ENCODE data around the gene MRFAP1.
"Not testable (repeated sequence)": the region's sequence is repeated elsewhere in the genome, so short reads cannot be mapped to it uniquely, and the experiment has no call there.

MRFAP1 gene

DNA sequence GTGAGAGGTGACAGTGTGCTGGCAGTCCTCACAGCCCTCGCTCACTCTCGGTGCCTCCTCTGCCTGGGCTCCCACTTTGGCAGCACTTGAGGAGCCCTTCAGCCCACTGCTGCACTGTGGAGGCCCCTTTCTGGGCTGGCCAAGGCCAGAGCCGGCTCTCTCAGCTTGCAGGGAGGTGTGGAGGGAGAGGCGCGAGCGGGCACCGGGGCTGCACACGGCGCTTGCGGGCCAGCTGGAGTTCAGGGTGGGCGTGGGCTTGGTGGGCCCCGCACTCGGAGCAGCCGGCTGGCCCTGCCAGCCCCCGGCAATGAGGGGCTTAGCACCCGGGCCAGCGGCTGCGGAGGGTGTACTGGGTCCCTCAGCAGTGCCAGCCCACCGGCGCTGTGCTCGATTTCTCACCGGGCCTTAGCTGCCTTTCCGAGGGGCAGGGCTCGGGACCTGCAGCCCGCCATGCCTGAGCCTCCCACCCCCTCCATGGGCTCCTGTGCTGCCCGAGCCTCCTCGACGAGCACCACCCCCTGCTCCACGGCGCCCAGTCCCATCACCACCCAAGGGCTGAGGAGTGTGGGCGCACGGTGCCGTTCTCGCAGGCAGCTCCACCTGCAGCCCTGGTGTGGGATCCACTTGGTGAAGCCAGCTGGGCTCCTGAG, 32.2 kb downstream of the MRFAP1 start:
- DNase-seq = not testable (repeated sequence)

DNA sequence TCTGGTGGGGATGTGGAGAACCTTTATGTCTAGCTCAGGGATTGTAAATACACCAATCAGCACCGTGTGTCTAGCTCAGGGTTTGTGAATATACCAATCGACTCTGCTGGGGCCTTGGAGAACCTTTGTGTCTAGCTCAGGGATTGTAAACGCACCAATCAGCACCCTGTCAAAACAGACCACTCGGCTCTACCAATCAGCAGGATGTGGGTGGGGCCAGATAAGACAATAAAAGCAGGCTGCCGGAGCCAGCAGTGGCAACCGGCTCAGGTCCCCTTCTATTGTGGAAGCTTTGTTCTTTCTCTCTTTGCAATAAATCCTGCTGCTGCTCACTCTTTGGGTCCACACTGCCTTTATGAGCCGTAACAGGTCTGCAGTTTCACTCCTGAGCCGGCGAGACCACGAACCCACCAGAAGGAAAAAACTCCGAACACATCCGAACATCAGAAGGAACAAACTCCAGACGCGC, 32.7 kb downstream of the MRFAP1 start:
- peak; percentile 72 to 77 for DNase-seq

DNA sequence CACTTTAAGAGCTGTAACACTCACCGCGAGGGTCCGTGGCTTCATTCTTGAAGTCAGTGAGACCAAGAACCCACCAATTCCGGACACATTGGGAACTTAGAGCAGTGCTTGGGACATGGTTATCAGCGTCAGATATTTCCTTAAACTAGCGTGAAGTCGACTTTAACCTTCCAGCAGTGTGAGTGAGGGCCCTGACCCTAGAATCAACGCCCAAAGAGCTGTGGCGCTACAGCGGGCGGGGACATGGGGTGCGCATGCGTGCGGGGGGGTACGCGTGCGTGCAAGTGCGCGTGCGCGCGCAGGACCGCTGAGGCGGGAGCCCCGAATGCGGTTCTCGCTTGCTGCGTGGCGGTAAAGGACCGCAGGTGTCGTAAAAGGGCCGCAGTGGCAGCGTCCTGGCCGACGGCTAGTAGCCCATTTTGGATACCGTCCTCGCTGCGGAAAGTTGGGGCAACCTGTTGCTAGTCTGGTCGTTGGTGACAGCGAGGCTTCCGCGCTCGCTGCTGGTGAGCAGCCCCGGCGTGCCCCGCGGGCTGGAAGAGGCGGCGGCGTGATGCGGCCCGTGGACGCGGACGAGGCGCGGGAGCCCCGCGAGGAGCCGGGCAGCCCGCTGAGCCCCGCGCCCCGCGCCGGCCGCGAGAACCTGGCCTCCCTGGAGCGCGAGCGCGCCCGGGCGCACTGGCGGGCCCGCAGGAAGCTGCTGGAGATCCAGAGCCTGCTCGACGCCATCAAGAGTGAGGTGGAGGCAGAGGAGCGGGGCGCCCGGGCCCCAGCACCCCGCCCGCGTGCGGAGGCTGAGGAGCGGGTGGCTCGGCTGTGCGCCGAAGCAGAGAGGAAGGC, 33.4 kb downstream of the MRFAP1 start:
- DNase-seq = peak; percentile 94 to 97

GRCh38 chr4:6674500-6675149, 34.1 kb downstream of the MRFAP1 start:
- peak; percentile 72 to 82 for DNase-seq

DNA sequence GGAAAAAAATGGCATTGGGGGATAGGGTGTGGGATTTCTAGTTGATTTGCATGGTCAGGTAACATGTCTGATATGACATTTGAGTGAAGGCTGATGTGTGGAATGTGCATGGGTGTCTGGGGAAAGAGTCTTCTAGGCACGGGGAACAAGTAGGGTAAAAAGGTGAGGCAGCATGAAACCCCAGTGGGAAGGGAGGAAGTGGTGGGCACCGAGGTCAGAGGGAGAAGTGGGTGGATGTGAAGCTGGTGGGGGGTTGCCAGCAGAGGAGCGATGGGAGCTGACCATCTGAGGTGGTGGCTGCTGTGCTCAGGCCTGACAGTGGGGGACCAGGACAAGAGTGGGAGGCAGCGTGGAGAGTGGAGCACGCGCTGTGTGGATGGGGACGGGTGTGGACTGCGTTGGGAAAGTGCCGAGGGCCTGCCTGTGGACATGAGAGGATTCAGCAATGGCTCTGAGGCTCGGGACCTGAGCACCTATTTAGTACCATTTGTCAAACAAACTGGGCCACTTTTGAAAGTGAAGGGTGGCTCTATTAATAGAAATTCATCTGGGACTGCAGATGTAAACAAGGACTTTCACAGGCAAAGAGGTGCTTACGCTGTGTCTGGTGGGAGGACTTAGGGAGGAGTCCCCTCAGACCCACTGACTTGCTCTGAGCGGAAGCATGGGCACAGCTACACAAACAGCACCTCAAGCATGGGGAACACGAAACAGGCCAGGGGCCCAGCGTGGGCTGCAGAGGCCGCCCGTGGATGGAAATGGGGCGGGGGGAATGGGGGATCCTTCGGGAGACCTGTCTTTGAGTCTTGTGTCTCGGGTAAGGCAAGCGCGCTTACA, 36.5 kb downstream of the MRFAP1 start:
- DNase-seq = no peak

DNA sequence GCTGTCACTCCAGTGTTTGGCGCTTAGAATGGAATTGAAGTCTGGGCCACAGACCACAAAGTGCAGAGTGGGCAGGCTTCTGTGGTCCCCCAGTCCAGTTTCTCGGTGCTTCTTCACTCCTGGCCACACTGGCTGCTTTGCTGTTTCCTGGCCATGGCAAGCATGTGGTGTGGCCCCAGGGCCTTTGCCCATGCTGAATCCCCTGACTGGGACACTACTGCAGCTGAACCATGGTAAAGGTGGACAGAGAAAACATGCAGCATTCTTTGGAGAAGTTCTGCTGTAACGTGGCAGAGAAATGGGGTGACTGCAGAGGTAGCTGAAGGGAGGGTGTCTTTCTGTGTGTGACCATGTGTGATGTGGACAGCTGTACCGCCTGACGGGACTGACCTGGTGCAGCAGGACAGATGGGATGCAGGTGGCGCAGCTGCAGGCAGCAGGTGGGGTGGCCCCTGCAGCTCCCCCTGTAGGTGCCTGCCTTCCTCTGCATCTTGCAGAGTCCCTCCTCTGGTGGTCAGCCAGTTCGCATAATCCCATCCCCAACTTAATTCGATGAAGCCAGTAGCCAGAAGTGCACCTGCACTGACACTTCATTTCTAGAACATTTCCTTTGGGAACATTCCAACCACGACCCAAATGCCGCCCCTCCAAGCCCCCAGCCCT, 40.0 kb downstream of the MRFAP1 start:
- no peak for DNase-seq

DNA sequence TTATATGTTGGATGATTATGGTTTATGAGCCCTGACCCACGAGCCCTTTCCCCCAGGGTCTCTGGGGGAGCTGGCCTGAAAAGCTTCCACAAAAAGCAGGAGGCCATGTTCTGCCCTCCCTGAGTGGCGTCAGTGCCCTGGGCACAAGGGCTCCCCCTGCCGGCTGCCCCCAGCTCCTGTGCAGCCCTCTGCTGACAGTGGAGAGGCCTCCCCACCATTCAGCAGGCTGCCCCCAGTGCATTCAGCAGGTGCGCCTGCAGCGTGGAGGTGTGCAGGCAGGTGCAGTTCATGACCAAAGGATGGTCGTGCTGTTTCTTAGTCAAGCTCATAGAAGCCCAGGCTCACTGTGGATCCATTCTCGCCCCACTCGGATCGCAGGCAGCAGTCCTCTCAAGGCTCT, 40.7 kb downstream of the MRFAP1 start:
- no peak for DNase-seq

DNA sequence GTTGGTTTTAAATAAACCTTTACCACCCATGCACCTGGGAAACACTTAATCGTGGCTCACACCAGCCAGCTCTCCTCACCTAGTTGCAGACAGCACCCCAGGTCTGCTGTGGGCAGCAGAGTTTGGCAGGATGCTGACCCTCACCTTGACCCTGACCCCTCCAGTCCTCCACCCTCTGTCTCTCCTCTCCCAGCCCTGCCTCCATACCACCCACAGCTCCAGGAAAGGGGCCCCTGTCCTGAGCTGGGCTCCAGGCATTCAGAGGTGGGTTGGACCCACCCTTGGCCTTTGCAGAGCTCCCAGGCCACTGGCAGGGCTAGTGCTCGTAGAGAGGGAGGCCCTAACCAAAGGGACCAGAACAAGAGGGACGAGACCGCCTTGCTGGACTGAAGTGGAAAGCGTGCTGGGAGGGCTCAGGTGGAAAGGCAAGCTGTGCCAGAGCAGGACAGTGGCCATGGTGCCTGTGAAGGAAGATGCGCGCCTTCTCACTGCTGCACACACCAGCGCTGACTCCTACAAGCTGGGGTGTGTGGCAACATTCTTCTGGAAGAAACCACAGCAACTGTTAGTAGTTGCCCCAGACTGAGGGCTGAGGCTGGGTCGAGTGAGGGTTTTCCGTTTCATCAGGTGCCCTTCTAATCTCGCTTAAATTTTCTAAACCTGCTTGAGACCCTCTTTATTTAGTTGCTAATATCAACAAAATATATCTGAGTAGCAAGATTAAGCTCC, 42.5 kb downstream of the MRFAP1 start:
- no peak for DNase-seq

DNA sequence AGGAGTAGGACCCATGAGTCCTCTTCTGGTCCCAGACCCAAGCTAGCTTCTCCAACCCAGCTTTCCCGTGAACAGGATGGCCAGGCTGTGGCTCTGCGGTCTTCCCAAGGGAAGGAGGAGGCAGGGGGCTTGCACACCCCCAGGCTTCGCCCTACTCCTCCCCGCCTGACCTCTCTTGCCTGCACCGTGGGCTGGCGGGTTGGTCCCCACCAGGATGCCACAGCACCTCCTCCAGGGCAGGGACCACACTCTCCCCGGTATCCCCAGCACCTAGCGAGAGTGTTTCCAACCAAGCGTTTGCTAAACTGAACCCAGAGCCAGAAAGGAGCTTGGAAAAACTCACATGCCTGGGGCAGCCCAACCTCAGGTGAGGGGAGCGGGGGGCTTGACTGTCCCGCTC, 44.2 kb downstream of the MRFAP1 start:
- no peak for DNase-seq

DNA sequence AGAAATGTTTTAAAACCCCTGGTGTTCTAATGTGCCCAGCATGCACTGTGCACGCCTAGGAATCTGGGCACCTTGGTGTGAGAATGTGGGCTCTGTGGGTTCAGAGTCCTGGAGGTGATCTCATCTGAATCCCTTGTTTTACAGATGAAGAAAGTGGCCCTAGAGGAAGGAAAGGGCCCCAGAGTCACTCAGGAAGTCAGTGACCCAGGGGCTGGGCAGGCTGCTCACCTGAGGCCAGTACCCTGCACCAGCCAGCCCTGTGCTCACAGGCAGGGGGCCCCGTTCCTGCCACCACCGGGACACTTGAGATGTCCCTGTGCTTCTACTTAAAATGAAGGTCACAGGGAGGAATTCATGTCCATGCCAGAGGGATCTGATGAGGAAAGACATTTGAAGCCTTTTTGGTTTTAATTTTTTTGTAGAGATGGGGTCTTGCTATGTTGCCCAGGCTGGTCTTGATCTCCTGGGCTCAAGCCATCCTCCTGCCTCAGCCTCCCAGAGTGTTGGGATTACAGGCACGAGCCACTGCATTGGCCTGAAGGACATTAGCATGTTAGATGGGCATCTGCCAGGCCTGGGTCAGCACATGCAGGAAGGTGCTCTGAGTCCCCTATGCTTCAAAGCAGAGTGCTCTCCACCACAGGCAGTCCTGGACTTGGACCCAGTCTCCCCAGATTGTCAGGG, 45.8 kb downstream of the MRFAP1 start:
- DNase-seq = no peak

DNA sequence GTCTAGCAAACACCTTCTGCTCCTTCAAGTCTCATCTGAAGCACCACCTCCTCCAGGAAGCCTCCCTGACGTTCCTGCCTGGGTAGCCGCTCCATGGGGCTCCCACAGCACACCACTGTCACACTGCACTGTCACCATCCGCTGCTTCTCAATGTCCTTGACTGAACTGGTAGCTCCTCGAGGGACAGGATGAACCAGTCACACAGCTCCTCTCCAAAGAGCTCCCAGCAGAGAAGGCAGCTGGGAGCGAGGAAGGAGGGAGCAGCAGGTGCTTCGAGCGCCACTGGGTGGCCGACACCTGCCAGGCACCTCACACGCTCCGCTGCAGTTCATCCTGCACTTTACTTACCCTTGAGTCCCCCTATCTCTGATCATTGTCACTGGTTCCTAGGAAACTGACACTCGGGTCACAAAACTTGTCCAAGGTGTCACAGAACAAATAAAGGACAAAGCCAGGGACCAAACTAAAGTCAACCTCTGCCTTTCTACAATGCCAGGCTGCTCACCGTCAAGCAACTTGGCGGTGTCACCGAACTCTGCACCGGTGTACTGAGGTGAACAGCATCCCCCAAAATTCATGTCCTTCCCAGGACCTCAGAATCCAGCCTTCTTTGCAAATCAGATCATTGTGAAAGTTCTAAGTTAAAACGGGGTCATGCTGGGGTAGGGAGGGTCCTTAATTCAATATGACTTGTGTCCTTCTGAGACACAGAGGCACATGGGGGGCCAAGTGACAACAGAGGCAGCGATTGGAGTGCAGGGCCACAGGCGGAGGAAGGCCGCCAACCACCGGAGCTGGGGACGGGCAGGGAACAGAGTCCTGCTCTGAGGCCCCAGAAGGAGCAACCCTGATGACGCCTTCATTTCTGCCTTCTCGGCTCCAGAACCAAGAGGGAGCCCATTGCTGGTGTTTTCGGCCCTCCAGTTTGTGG, 47.7 kb downstream of the MRFAP1 start:
- DNase-seq = no peak

GRCh38 chr4:6688879-6689505, 48.5 kb downstream of the MRFAP1 start:
- DNase-seq = peak; percentile 59 to 68

DNA sequence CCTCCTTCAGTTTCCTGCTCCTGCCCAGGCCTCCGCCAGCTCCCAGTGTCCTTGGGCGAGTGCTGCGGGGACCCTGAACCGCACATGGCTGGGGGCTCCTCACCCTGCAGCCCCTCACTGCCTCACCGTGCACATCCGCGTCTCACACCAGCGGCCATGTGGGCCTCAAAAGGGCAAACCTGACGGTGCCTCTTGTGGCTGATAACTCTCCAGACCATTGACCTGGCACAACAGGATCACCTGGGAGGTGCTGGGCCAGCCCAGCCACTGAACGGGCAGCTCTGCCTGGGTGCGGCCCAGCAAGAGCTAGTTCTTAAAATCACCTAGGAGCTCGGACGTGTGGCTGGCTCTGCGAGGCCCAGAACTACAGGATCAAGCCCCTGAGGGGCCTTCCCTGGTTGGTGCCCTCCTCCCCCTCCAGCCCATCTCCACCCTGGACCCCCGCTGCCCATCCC, 49.0 kb downstream of the MRFAP1 start:
- DNase-seq = no peak
